Effector memory CD4-positive, alpha-beta T cell (primary cell): ENCODE results near the gene ZNF578.
"Not testable (repeated sequence)": the region's sequence is repeated elsewhere in the genome, so short reads cannot be mapped to it uniquely, and the experiment has no call there.

Source experiments
- DNase-seq, 3 donors: peaks; one replicate each; pipeline ENCODE4 v3.0.0-alpha.2; 2020
- H3K27ac ChIP-seq: 2 replicates; pipeline ENCODE4 v1.7.0; 2013; ENCODE audit warnings: mild to moderate bottlenecking, low read length, moderate library complexity; ENCODE audit not compliant: insufficient read depth, poor library complexity, severe bottlenecking
- H3K27me3 ChIP-seq: replicated peaks from 2 replicates; pipeline ENCODE4 v1.7.0; 2013; ENCODE audit warnings: mild to moderate bottlenecking, low read length; ENCODE audit not compliant: insufficient read depth, control insufficient read depth, poor library complexity, severe bottlenecking
- H3K36me3 ChIP-seq: 2 replicates; pipeline ENCODE4 v1.7.0; 2013; ENCODE audit warnings: mild to moderate bottlenecking, low read length, moderate library complexity; ENCODE audit not compliant: control insufficient read depth, insufficient read depth
- H3K4me1 ChIP-seq: 2 replicates; pipeline ENCODE4 v1.7.0; 2013; ENCODE audit warnings: low read length, mild to moderate bottlenecking; ENCODE audit not compliant: control insufficient read depth, insufficient read depth, poor library complexity, severe bottlenecking
- H3K4me3 ChIP-seq: 2 replicates; pipeline ENCODE4 v1.7.0; 2013; ENCODE audit warnings: low read length, low read depth, mild to moderate bottlenecking; ENCODE audit not compliant: insufficient read depth, poor library complexity, severe bottlenecking
- H3K9me3 ChIP-seq: 2 replicates; pipeline ENCODE4 v1.7.0; 2013; ENCODE audit warnings: mild to moderate bottlenecking, low read length, moderate library complexity; ENCODE audit not compliant: control insufficient read depth

Gene ZNF578

GRCh38 chr19:52532480-52532879, 79.1 kb downstream of the ZNF578 start:
- Histone ChIP-seq H3K9me3 (no peaks in the 10 kb centered on the region), H3K4me3 (no peak overlapping the region), H3K27me3 (no peaks in the 10 kb centered on the region), H3K4me1 (peaks cover 18% of the 10 kb centered on the region), H3K27ac (no peak overlapping the region), H3K36me3 (peaks cover 9% of the 10 kb centered on the region)
- DNase-seq: no peak

GRCh38 chr19:52533901-52534300, 80.5 kb downstream of the ZNF578 start:
- peaks cover 7% of the 10 kb centered on the region for H3K4me1 ChIP-seq
- no peak overlapping the region for H3K27ac ChIP-seq
- no peaks in the 10 kb centered on the region for H3K9me3 ChIP-seq
- no peak for DNase-seq
- no peak overlapping the region for H3K4me3 ChIP-seq
- no peaks in the 10 kb centered on the region for H3K27me3 ChIP-seq
- H3K36me3 ChIP-seq: peaks cover 9% of the 10 kb centered on the region

- H3K36me3 ChIP-seq, H3K4me1 ChIP-seq, H3K9me3 ChIP-seq, H3K27me3 ChIP-seq: not testable (repeated sequence)
- Histone ChIP-seq H3K27ac (peak overlapping the region; percentile 78), H3K4me3 (peak overlapping the region; percentile 79)
- peak in 1 of 3 donors; percentile 9 for DNase-seq
Measured at GRCh38 chr19:52535385-52535770, 82.0 kb downstream of the ZNF578 start.

- Histone ChIP-seq H3K4me3 (peak overlapping the region; percentile 79), H3K27me3 (no peaks in the 10 kb centered on the region), H3K27ac (peak overlapping the region; percentile 78), H3K36me3 (peaks cover 9% of the 10 kb centered on the region), H3K4me1 (peaks cover 4% of the 10 kb centered on the region), H3K9me3 (no peaks in the 10 kb centered on the region)
- DNase-seq: peak; percentile 81 to 86 (median 83)
Measured at GRCh38 chr19:52535771-52536447, 82.6 kb downstream of the ZNF578 start.

- Histone ChIP-seq H3K27ac (peak overlapping the region; percentile 78), H3K4me1 (peaks cover 4% of the 10 kb centered on the region), H3K4me3 (peak overlapping the region; percentile 79), H3K9me3 (no peaks in the 10 kb centered on the region), H3K27me3 (no peaks in the 10 kb centered on the region), H3K36me3 (peaks cover 9% of the 10 kb centered on the region)
- DNase-seq: peak; percentile 12 to 37 (median 21)
Measured at GRCh38 chr19:52536448-52536800, 83.1 kb downstream of the ZNF578 start.

GRCh38 chr19:52538815-52539214, 85.5 kb downstream of the ZNF578 start:
- not testable (repeated sequence) for H3K9me3 ChIP-seq, DNase-seq, H3K27me3 ChIP-seq, H3K27ac ChIP-seq, H3K36me3 ChIP-seq, H3K4me3 ChIP-seq
- peaks cover 12% of the 10 kb centered on the region for H3K4me1 ChIP-seq

- H3K27me3 ChIP-seq, H3K27ac ChIP-seq, DNase-seq, H3K4me1 ChIP-seq, H3K9me3 ChIP-seq, H3K4me3 ChIP-seq: not testable (repeated sequence)
- peaks cover 23% of the 10 kb centered on the region for H3K36me3 ChIP-seq
Measured at GRCh38 chr19:52541176-52541575, 87.8 kb downstream of the ZNF578 start.

GRCh38 chr19:52541608-52542007, 88.3 kb downstream of the ZNF578 start:
- Histone ChIP-seq H3K36me3 (peaks cover 27% of the 10 kb centered on the region), H3K4me3 (no peak overlapping the region), H3K27me3 (no peaks in the 10 kb centered on the region), H3K27ac (no peak overlapping the region), H3K4me1 (peaks cover 8% of the 10 kb centered on the region), H3K9me3 (no peaks in the 10 kb centered on the region)
- no peak for DNase-seq

GRCh38 chr19:52542541-52542940, 89.2 kb downstream of the ZNF578 start:
- peaks cover 36% of the 10 kb centered on the region for H3K36me3 ChIP-seq
- not testable (repeated sequence) for H3K27me3 ChIP-seq, H3K4me1 ChIP-seq, H3K27ac ChIP-seq, H3K9me3 ChIP-seq, DNase-seq, H3K4me3 ChIP-seq

GRCh38 chr19:52542984-52543664, 89.8 kb downstream of the ZNF578 start:
- DNase-seq: peak; percentile 4 to 22 (median 11)
- H3K4me3 ChIP-seq: no peak overlapping the region
- H3K36me3 ChIP-seq: peaks cover 39% of the 10 kb centered on the region
- H3K9me3 ChIP-seq: no peaks in the 10 kb centered on the region
- peaks cover 8% of the 10 kb centered on the region for H3K4me1 ChIP-seq
- H3K27me3 ChIP-seq: no peaks in the 10 kb centered on the region
- H3K27ac ChIP-seq: peak overlapping the region; percentile 1
